T-helper 1 cell treated with Interleukin-12 subunit alpha and Interleukin-12 subunit beta and Interleukin-4 antibody, amounts not matched to agents 30 μg/mL and 1 μg/mL, for 36 hours (primary cell): Measurements from ENCODE around the gene PPP1CC.
A peak's percentile ranks its signal among the peaks of the same experiment; 100 is the strongest.

Experiments
- H3K27ac Mint-ChIP-seq: one replicate; pipeline ENCODE4 v1.8.0; 2021; ENCODE audit warnings: mild to moderate bottlenecking, mixed read lengths
- H3K27me3 Mint-ChIP-seq: one replicate; pipeline ENCODE4 v1.8.0; 2021; ENCODE audit warnings: low read depth, mixed read lengths
- H3K36me3 Mint-ChIP-seq: one replicate; pipeline ENCODE4 v1.8.0; 2021; ENCODE audit warnings: low read depth, mixed read lengths
- H3K4me1 Mint-ChIP-seq: one replicate; pipeline ENCODE4 v1.8.0; 2021; ENCODE audit warnings: low read depth, mixed read lengths
- H3K4me3 Mint-ChIP-seq: one replicate; pipeline ENCODE4 v1.8.0; 2021; ENCODE audit warnings: mild to moderate bottlenecking, moderate library complexity, mixed read lengths
- H3K9me3 Mint-ChIP-seq: one replicate; pipeline ENCODE4 v1.8.0; 2021; ENCODE audit warnings: mixed read lengths

PPP1CC gene

GRCh38 chr12:110696283-110696682, 46.4 kb downstream of the PPP1CC start:
- no peaks in the 10 kb centered on the region for H3K36me3 Mint-ChIP-seq
- H3K27ac Mint-ChIP-seq: peak overlapping the region; percentile 10

GRCh38 chr12:110694330-110694901, 48.3 kb downstream of the PPP1CC start:
- Mint-ChIP-seq H3K9me3 (no peaks in the 10 kb centered on the region), H3K4me1 (peaks cover 22% of the 10 kb centered on the region), H3K4me3 (no peak overlapping the region), H3K27ac (no peak overlapping the region), H3K36me3 (no peaks in the 10 kb centered on the region), H3K27me3 (no peaks in the 10 kb centered on the region)

More at GRCh38 chr12:110696283-110696682, 46.4 kb downstream of the PPP1CC start:
- no peaks in the 10 kb centered on the region for H3K9me3 Mint-ChIP-seq
- H3K27me3 Mint-ChIP-seq: no peaks in the 10 kb centered on the region
- H3K4me3 Mint-ChIP-seq: no peak overlapping the region
- H3K4me1 Mint-ChIP-seq: peaks cover 10% of the 10 kb centered on the region

GRCh38 chr12:110693731-110694130, 49.0 kb downstream of the PPP1CC start:
- Mint-ChIP-seq H3K9me3 (no peaks in the 10 kb centered on the region), H3K4me1 (peaks cover 22% of the 10 kb centered on the region), H3K36me3 (no peaks in the 10 kb centered on the region), H3K4me3 (no peak overlapping the region), H3K27me3 (no peaks in the 10 kb centered on the region), H3K27ac (no peak overlapping the region)

GRCh38 chr12:110690127-110690430, 52.6 kb downstream of the PPP1CC start:
- H3K36me3 Mint-ChIP-seq: peaks cover 10% of the 10 kb centered on the region
- H3K27ac Mint-ChIP-seq: peak overlapping the region; percentile 84
- peak overlapping the region; percentile 95 for H3K4me3 Mint-ChIP-seq
- H3K9me3 Mint-ChIP-seq: no peaks in the 10 kb centered on the region
- H3K4me1 Mint-ChIP-seq: peaks cover 25% of the 10 kb centered on the region
- peaks cover 11% of the 10 kb centered on the region for H3K27me3 Mint-ChIP-seq

GRCh38 chr12:110689281-110690126, 53.2 kb downstream of the PPP1CC start:
- Mint-ChIP-seq H3K27me3 (peaks cover 11% of the 10 kb centered on the region), H3K9me3 (no peaks in the 10 kb centered on the region), H3K27ac (peak overlapping the region; percentile 93), H3K4me3 (peak overlapping the region; percentile 95), H3K4me1 (peaks cover 28% of the 10 kb centered on the region), H3K36me3 (peaks cover 10% of the 10 kb centered on the region)

GRCh38 chr12:110688446-110689280, 54.0 kb downstream of the PPP1CC start, which contains the start of gene HVCN1:
HVCN1 (minus strand) TSS chr12:110689115; CDS start chr12:110683245, 5,870 bp downstream.
- Mint-ChIP-seq H3K4me1 (peaks cover 30% of the 10 kb centered on the region), H3K9me3 (no peaks in the 10 kb centered on the region), H3K27me3 (peaks cover 11% of the 10 kb centered on the region), H3K36me3 (peaks cover 12% of the 10 kb centered on the region), H3K27ac (peak within 1 kb of the TSS; percentile 93), H3K4me3 (peak within 1 kb of the TSS; percentile 95)

GRCh38 chr12:110687396-110688169, 55.1 kb downstream of the PPP1CC start:
- Mint-ChIP-seq H3K27me3 (peaks cover 11% of the 10 kb centered on the region), H3K4me3 (peak overlapping the region; percentile 69), H3K27ac (no peak overlapping the region), H3K9me3 (no peaks in the 10 kb centered on the region), H3K36me3 (peaks cover 12% of the 10 kb centered on the region), H3K4me1 (peaks cover 30% of the 10 kb centered on the region)

- peaks cover 30% of the 10 kb centered on the region for H3K4me1 Mint-ChIP-seq
- H3K9me3 Mint-ChIP-seq: no peaks in the 10 kb centered on the region
- H3K27ac Mint-ChIP-seq: no peak overlapping the region
- peak overlapping the region; percentile 69 for H3K4me3 Mint-ChIP-seq
- peaks cover 14% of the 10 kb centered on the region for H3K36me3 Mint-ChIP-seq
- H3K27me3 Mint-ChIP-seq: peaks cover 11% of the 10 kb centered on the region
Observed at GRCh38 chr12:110686294-110686903, 56.3 kb downstream of the PPP1CC start.

GRCh38 chr12:110684312-110684836, 58.3 kb downstream of the PPP1CC start:
- Mint-ChIP-seq H3K4me3 (no peak overlapping the region), H3K27me3 (peaks cover 11% of the 10 kb centered on the region), H3K27ac (no peak overlapping the region), H3K36me3 (peaks cover 14% of the 10 kb centered on the region), H3K4me1 (peaks cover 18% of the 10 kb centered on the region), H3K9me3 (no peaks in the 10 kb centered on the region)

- H3K9me3 Mint-ChIP-seq: no peaks in the 10 kb centered on the region
- peaks cover 14% of the 10 kb centered on the region for H3K36me3 Mint-ChIP-seq
- no peak overlapping the region for H3K27ac Mint-ChIP-seq
- peaks cover 18% of the 10 kb centered on the region for H3K4me1 Mint-ChIP-seq
- peaks cover 11% of the 10 kb centered on the region for H3K27me3 Mint-ChIP-seq
- no peak overlapping the region for H3K4me3 Mint-ChIP-seq
Observed at GRCh38 chr12:110683888-110684287, 58.8 kb downstream of the PPP1CC start.

GRCh38 chr12:110680032-110680431, 62.7 kb downstream of the PPP1CC start:
- H3K9me3 Mint-ChIP-seq: no peaks in the 10 kb centered on the region
- H3K4me3 Mint-ChIP-seq: no peak overlapping the region
- H3K4me1 Mint-ChIP-seq: peaks cover 19% of the 10 kb centered on the region
- H3K36me3 Mint-ChIP-seq: peaks cover 9% of the 10 kb centered on the region
- no peaks in the 10 kb centered on the region for H3K27me3 Mint-ChIP-seq
- no peak overlapping the region for H3K27ac Mint-ChIP-seq

- Mint-ChIP-seq H3K27ac (no peak overlapping the region), H3K4me1 (peaks cover 21% of the 10 kb centered on the region), H3K36me3 (peaks cover 15% of the 10 kb centered on the region), H3K9me3 (peaks cover 6% of the 10 kb centered on the region), H3K27me3 (no peaks in the 10 kb centered on the region), H3K4me3 (no peak overlapping the region)
Observed at GRCh38 chr12:110679201-110679600, 63.5 kb downstream of the PPP1CC start.

GRCh38 chr12:110677982-110678381, 64.7 kb downstream of the PPP1CC start:
- Mint-ChIP-seq H3K4me1 (peaks cover 24% of the 10 kb centered on the region), H3K27ac (no peak overlapping the region), H3K9me3 (peaks cover 9% of the 10 kb centered on the region), H3K27me3 (no peaks in the 10 kb centered on the region), H3K4me3 (no peak overlapping the region), H3K36me3 (peaks cover 19% of the 10 kb centered on the region)
